OCI-LY3 (cell line): ENCODE data around the gene LRFN2.

ENCODE experiments used
- H2AFZ ChIP-seq: fragments of 200-600, 300-600 bp; shearing (Covaris generic); 2 replicates; pipeline ENCODE4 v1.6.0; 2014; ENCODE audit warnings: antibody characterized with exemption, low read depth, low read length
- H3K27ac ChIP-seq: fragments of 200-600, 300-600 bp; sonication (generic); 2 replicates; pipeline ENCODE4 v1.5.1; 2014; ENCODE audit warnings: mild to moderate bottlenecking, low read length, moderate library complexity, mixed read lengths
- H3K27me3 ChIP-seq: fragments of 200-600, 300-600 bp; sonication (generic); 2 replicates; pipeline ENCODE4 v1.6.1; 2014; ENCODE audit warnings: low read depth, low read length, mixed read lengths
- H3K36me3 ChIP-seq: fragments of 200-600, 300-600 bp; sonication (generic); replicated peaks from 2 replicates; pipeline ENCODE3; 2014; ENCODE audit warnings: low read depth, low read length, mixed read lengths
- H3K4me1 ChIP-seq: fragments of 300-600, 200-600 bp; sonication (generic); 2 replicates; pipeline ENCODE4 v1.6.1; 2014; ENCODE audit warnings: low read length, mixed read lengths
- H3K4me2 ChIP-seq: fragments of 200-600, 300-600 bp; sonication (generic); 2 replicates; pipeline ENCODE4 v1.6.1; 2014; ENCODE audit warnings: low read length, mixed read lengths
- H3K4me3 ChIP-seq: fragments of 300-600, 200-600 bp; sonication (generic); 2 replicates; pipeline ENCODE4 v1.5.1; 2014; ENCODE audit warnings: antibody characterized with exemption, mild to moderate bottlenecking, low read length, moderate library complexity
- H3K79me2 ChIP-seq: fragments of 300-600, 200-600 bp; shearing (Covaris generic); 2 replicates; pipeline ENCODE4 v1.6.1; 2014; ENCODE audit warnings: mild to moderate bottlenecking, low read length, mixed read lengths
- H3K9ac ChIP-seq: fragments of 300-600, 200-600 bp; shearing (Covaris generic); 2 replicates; pipeline ENCODE4 v1.6.0; 2014; ENCODE audit warnings: mild to moderate bottlenecking, low read length, moderate library complexity
- H3K9me3 ChIP-seq: fragments of 200-600, 300-600 bp; shearing (Covaris generic); 2 replicates; pipeline ENCODE4 v1.6.1; 2014; ENCODE audit warnings: low read length, mixed read lengths; ENCODE audit not compliant: insufficient read depth
- H4K20me1 ChIP-seq: fragments of 200-600, 300-600 bp; sonication (generic); 2 replicates; pipeline ENCODE4 v1.6.1; 2016; ENCODE audit warnings: low read length, mixed read lengths; ENCODE audit not compliant: insufficient read depth
- CTCF ChIP-seq: fragments of 200-600, 300-600 bp; sonication (generic); IDR thresholded peaks from 2 replicates; pipeline ENCODE4 v1.5.1; 2014; ENCODE audit warnings: antibody characterized with exemption, low read length, low read depth
- EZH2phosphoT487 ChIP-seq: fragments of 200-600 bp; shearing (Covaris generic); IDR thresholded peaks from 2 replicates; pipeline ENCODE4 v1.6.1; 2018; ENCODE audit warnings: antibody characterized with exemption, mixed run types, low read depth

Gene LRFN2

GRCh38 chr6:40506954-40507353 lies 80.2 kb downstream of the LRFN2 start:
- no peak overlapping the region for H3K27ac ChIP-seq
- no peaks in the 10 kb centered on the region for H3K9me3 ChIP-seq
- no peak overlapping the region for H2AFZ ChIP-seq
- H3K4me2 ChIP-seq = no peak overlapping the region
- TF ChIP-seq CTCF = no peak
- no peak for TF ChIP-seq EZH2phosphoT487
- H3K36me3 ChIP-seq = no peaks in the 10 kb centered on the region
- H3K27me3 ChIP-seq = peaks cover 26% of the 10 kb centered on the region; the same call in 1 of the 2 replicates
- no peaks in the 10 kb centered on the region for H3K4me1 ChIP-seq
- H3K9ac ChIP-seq = no peak overlapping the region
- no peaks in the 10 kb centered on the region for H3K79me2 ChIP-seq
- H3K4me3 ChIP-seq = no peak overlapping the region
- H4K20me1 ChIP-seq = no peaks in the 10 kb centered on the region

- Histone ChIP-seq H3K4me1 (no peaks in the 10 kb centered on the region), H3K27ac (no peak overlapping the region), H3K9ac (no peak overlapping the region)
These were observed 81.9 kb downstream of the LRFN2 start for GRCh38 chr6:40505191-40505810.

GRCh38 chr6:40504274-40504673 lies 82.9 kb downstream of the LRFN2 start:
- Histone ChIP-seq H3K27ac (no peak overlapping the region), H3K9me3 (no peaks in the 10 kb centered on the region), H3K4me1 (no peaks in the 10 kb centered on the region), H3K27me3 (peaks cover 28% of the 10 kb centered on the region; the same call in 1 of the 2 replicates), H4K20me1 (no peaks in the 10 kb centered on the region), H3K9ac (no peak overlapping the region), H3K79me2 (no peaks in the 10 kb centered on the region), H2AFZ (no peak overlapping the region), H3K36me3 (no peaks in the 10 kb centered on the region), H3K4me3 (no peak overlapping the region), H3K4me2 (no peak overlapping the region)
- TF ChIP-seq CTCF = no peak
- TF ChIP-seq EZH2phosphoT487 = no peak

More at GRCh38 chr6:40505191-40505810, 81.9 kb downstream of the LRFN2 start:
- no peaks in the 10 kb centered on the region for H3K79me2 ChIP-seq
- no peaks in the 10 kb centered on the region for H3K36me3 ChIP-seq
- H3K4me3 ChIP-seq = no peak overlapping the region
- H2AFZ ChIP-seq = no peak overlapping the region
- peaks cover 28% of the 10 kb centered on the region; the same call in 1 of the 2 replicates for H3K27me3 ChIP-seq
- TF ChIP-seq CTCF (no peak), EZH2phosphoT487 (no peak)
- no peak overlapping the region for H3K4me2 ChIP-seq
- H3K9me3 ChIP-seq = no peaks in the 10 kb centered on the region
- no peaks in the 10 kb centered on the region for H4K20me1 ChIP-seq

GRCh38 chr6:40500227-40500626 lies 86.9 kb downstream of the LRFN2 start:
- Histone ChIP-seq H3K27me3 (peaks cover 51% of the 10 kb centered on the region), H3K4me3 (no peak overlapping the region), H4K20me1 (no peaks in the 10 kb centered on the region), H2AFZ (no peak overlapping the region), H3K9me3 (no peaks in the 10 kb centered on the region), H3K4me2 (no peak overlapping the region), H3K4me1 (no peaks in the 10 kb centered on the region), H3K27ac (no peak overlapping the region), H3K9ac (no peak overlapping the region), H3K79me2 (no peaks in the 10 kb centered on the region), H3K36me3 (no peaks in the 10 kb centered on the region)
- TF ChIP-seq EZH2phosphoT487 (no peak), CTCF (no peak)
